GM19035 (cell line): ENCODE measurements around the gene FCAMR.

Experiments
- ATAC-seq: cut with Tn5 transposase; IDR thresholded peaks from one replicate; pipeline ENCODE4 v1.9.1; 2021; ENCODE audit not compliant: unreplicated experiment

FCAMR gene

DNA sequence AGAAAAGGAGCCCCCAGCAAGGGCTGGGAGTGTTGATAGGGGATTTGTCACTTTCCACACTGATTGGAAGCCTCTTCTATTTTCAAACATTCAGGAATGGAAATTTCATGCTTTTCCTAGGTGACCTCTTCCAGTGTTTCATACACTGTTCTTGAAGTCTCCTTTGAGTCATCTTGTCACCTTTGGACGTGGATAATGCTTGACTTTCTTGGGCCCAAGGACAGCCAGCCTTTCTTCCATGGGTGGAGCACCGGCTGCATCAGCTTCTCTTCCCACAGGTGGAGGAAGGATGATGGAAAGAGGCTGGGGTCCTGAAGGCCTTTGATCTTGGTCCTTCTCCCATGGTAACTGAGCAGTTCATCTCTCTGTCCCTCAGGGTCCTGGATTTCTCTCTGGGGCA is 12.1 kb downstream of the FCAMR start:
- ATAC-seq = no peak

- ATAC-seq = no peak
Observed at GRCh38 chr1:206957639-206958038, 12.6 kb downstream of the FCAMR start.

DNA sequence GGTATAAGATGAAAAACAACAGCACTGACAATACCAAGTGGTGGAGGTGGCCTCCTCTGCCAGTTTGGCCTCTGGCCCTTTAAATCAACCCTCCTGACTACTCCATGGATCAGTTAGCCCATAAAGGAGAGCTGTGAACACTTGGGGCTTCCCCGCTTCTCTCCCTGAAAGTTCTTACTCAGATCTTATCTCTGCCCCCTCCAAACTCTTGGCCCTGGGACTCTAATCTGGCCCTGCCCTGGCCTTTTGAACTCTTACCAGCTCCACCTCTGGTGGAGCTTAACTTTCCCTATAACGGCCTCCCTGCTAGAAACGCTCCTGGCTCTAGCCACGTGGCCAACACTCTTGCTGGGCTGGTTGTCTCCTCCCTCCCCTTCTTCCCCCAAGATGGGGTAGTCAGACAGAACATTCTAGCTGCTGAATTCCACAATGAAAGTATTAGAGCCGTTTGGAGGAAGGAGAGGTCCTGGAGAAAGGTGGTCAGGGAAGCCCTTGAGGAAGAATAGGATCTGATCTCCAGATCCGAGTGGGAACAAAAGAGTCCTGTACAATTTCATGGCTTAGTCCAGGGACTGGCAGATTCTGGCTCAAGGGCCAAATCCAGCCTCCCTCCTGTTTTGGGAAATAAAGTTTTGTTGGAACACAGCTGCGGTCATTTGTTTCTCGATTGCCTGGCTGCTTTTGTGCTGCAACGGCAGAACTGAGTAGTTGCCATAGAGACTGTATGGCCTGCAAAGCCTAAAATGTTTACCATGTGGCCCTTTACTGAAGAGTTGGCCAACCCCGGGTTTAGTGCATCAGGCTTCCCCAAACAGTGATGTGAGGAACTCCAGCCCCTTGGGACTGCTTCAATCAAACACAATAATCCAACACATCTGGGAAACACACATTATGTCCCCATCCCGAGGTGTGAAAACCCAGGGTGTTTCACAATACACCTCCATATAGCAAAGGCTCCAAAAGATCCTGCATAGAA is 14.5 kb downstream of the FCAMR start:
- ATAC-seq = no peak

DNA sequence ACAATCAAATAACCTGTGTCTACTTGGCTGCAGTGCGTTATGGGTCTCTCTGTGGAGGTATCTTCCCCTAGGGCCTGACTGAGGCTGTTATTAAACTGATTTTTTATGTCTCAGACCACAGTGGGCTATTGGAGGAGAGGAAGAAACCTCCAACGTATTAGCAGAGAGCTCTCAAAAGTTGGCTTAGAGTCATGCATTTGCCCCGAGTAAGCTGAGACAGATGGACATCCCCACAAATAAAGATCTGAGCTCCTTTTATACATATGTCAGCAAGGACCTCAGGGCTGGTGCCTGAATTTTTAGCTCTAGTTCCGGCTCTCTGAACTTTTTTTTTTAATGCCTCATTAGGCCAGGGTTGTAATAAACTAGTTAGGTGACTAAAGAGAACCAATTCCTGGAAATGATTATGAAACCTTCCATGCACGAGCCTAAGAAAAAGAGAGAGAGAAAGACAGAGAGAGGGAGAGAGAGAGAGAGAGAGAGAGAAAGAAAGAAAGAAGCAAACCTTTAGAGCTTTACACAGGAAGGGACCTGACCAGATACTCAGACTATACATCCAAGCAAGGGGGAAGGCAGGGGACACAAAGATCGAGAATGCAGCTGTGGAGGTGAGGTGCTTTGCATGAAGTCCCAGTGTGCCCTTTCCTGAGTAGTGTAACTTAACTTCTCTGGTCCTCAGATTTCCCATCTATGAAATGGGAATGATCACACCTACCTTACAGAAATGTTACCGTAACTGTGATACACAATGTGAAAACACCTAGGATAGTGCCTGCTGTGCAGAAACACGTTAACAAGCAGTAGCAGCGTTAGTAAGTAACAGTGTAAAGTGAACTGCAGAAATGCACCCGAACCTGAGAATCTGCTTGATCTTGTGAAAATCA is 15.6 kb downstream of the FCAMR start:
- no peak for ATAC-seq

DNA sequence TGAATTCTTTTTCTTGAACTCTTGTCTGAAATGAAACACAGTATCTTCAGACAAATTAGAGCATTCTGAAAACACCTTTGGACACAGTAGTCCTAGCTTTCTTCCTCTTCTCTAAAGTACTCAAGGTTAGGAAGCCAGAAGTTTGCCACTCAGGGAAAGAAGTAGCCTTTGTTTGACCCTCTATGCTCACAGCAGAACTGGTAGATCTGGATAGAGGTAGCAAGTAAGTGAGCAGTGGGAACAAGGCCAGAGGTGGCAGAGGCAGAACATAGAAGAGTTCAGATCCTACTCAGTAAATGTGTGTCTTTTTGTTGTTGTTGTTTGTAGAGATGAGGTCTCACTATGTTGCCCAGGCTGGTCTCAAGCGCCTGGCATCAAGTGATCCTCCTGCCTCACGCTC is 16.6 kb downstream of the FCAMR start:
- no peak for ATAC-seq

DNA sequence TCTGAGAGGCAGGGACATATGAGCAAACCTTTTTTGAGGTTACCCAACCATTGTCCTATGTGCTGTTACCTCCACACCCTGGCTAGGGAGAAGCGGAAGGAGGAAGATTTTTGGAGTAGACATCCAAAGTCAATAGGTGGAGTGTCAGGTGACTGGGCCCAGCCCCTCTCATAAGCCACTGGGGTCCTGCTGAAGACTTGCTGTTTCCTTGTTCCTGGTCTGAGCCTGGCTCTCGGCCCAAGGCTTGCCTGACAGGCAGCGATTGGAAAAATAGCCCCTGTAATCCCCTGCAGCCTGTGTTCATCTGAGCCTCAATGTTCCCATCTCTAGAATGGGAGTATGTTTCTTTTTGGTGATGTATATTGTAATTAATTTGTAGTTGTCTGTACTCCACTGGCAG is 17.1 kb downstream of the FCAMR start:
- no peak for ATAC-seq

- ATAC-seq = no peak
Observed at GRCh38 chr1:206952171-206952570, 18.1 kb downstream of the FCAMR start.

DNA sequence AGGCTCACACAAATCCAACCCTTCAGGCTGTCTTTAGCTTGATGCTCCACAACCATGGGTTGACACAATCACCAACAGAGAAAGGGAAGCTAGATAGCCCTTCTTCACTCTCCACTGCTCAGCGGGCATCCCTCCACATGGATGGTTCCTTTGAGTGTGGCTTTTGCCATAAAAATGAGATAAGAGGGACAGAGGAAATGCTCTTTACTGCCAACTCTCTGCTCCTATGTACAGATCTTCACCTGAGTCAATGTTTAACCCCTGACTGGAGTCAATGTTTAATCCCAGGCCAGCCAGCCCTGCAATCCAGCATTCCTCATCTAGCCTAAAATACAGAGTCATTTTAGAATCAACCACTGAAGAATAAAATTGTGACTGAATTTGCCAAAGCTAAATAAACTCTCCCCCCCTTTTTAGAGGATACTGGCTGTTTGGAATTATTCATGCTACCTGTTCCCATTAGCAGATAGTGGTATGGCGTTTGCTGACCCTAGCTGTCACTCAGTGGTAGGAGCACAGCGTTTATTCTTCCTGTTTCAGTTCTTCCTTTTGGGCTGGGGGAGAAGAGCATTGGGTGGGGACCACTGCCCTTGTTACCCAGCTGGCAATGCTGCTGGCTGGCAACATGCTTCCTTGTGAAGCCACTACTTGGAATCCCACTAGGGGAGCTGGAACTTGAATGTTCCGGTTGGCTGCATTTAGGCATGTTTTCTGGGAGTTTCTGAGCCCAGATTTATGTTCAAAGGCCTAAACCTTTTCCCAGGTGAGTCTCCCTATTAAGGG is 18.8 kb downstream of the FCAMR start:
- ATAC-seq = no peak

DNA sequence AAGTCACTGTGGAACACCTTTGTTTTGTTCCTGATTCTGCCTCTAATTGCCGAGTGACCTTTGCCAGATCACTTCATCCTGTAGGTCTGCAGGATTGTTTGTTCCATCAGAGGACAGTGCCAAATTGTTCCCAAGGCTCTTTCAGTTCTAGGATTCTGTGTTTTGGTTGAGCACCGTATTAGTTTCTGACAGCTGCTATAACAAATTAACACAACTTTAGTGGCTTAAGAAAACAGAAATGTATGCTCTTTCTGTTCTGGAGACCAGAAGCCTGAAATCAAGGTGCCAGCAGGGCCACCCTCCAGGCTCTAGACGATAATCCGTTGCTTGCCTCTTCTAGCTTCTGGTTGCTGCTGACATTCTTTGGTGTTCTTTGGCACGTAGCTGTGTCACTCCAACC is 20.6 kb downstream of the FCAMR start:
- ATAC-seq = no peak

DNA sequence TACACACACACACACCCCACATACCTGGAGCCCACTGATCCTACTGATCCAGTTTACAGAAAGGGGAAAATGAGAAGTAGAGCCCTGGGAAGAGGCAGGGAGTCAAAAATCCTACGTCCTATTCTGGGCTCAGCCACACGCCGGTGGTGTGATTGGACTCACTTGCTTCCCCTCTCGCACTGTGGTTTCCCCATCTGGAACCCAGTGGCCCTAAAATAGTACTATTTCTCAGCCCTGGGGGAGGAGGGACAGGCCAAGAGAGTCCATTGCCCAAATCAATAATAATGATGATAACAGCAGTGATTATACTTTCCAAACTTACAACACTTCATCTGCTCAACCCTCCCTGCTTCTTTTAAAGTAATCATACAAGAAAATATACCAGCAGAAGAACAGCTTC is 21.1 kb downstream of the FCAMR start:
- no peak for ATAC-seq

GRCh38 chr1:206947255-206947654 is 23.0 kb downstream of the FCAMR start:
- ATAC-seq = no peak

DNA sequence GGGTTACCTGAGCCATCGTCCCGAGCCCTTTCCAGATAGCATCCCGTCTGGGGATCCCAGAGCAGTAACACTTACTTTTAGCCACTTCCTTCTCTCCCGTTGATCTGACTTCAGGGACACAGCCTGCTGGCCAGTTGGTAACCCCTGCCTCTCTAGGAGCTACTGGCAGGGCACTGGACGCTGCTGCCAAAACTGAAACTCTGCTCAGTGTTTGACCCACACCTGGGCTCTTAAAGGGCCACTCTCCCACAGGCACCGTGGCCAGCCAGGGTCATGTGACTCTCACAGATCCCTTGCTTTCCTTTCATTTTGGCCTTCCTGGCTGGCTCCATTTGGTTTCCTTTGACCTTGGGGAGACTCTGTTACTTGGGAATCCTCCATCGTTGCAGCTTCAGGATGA is 24.0 kb downstream of the FCAMR start, which contains the start of gene PIGR:
Gene PIGR, minus strand, starts transcription at position 206 of the 400 bp plus-strand sequence. CDS start 5,935 bp downstream, outside the sequence.
- ATAC-seq = no peak

DNA sequence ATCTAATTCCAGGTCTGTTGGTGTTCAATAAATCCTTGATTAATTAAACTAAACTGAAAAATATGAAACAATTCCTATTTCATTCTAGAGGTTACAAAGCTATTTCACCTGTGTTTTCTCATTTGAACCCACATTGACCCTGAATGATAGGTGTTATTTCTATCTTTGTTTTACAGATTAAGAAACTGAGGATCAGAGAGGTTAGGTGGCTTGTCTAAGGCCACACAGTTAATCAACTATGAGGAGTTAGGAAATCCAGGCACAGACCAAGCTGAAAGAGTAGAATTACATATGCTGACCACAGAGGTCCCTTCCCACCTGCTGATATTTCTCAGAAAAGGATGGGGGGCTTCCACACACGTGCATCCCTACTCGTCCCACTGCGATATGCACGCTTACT is 24.5 kb downstream of the FCAMR start:
- no peak for ATAC-seq

DNA sequence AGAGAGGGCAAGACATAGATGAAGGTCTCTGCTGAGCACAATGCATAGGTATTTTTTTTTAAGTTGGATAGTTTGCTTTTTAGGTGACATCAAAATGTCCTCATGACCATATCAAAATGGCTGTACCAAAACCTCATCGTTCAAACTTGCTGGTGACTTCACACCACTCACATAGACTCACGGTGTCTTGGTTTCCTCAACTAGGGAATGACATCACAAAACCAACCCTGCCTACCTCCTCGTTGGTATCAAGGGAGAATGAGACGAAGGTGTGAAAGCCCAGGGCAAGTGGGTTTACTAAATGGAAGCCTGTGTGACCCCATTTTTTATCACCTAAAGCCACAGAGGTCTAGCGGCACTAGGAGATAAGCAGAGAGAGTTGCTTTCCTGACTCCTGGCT is 25.6 kb downstream of the FCAMR start:
- ATAC-seq = no peak

DNA sequence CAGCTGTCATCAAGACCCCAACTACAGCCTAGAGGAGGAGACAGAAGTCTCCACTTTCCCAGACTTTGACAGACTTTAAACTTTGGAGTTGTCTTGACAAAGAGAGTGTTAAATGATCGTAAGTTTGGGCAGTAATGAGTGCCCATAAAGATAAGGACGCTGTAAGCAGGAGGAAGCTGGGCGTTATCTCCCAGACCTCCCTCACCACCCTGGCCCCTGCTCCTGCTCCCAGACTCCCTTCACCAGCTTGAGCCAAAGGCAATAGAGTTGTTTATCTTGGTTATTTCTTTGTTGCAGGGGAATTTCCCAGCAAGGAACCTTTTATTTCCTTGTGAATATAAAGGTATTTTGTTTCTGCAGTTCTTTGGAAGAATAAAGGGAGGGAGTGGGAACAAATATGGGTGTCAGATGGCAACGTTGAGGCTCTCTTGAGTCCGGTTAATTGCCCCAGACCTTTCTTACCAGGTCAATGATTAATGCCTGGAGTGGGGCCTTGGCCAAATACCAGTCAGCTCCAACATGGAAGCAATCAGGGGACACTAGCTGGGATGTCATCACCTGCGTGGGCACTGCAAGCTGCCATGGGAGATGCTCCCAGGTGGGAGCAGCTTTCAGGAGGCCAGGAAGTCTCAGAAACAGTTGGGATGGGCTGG is 28.4 kb downstream of the FCAMR start:
- no peak for ATAC-seq

DNA sequence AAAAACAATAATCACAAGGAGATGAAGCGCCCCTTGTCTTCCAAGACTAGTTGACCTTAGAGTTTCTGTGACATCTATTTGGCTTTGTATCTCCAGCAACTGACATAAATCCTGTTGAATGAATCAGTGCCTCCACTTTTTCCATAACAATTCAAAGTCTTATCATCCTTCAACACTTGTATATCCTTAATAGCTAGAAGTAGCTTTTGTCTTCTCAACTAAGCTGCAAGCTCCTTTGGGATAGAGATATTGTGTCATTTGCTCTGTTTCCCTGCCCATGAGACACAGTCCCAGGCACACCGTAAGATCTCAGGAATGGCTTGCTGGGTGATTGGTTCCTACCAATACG is 29.7 kb downstream of the FCAMR start:
- ATAC-seq = no peak

DNA sequence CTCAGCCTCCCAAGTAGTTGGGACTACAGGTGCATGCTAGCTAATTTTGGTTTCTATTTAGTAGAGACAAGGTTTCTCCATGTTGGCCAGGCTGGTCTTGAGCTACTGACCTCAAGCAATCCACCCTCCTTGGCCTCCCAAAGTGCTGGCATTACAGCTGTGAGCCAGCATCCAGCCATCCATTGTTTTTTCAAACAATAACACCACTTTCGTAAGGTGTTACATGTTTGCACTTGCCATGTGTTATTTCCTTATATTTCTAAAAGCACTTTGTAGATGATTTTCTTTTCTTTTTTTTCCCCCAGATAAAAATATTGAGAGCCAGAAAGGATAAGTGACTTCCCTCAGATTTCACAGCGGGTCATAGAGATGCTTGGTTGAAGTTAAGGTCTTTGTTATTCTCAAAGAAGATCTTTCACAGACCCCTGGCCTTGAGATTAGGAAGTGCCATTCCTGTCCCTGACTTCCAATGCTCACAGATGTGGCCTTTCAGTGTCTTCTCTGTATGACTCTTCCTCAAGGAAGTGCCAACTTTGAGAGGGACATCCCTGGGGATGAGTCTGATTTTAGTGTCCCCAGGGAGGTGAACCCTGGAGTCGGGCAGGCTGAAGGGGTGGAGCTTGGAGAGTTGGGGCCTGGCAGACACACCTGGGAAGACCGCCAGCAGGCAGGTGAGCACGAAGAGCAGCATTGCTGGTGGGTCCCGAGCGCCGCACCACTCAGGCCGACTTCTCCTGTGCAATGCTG is 30.2 kb downstream of the FCAMR start:
- ATAC-seq = no peak

DNA sequence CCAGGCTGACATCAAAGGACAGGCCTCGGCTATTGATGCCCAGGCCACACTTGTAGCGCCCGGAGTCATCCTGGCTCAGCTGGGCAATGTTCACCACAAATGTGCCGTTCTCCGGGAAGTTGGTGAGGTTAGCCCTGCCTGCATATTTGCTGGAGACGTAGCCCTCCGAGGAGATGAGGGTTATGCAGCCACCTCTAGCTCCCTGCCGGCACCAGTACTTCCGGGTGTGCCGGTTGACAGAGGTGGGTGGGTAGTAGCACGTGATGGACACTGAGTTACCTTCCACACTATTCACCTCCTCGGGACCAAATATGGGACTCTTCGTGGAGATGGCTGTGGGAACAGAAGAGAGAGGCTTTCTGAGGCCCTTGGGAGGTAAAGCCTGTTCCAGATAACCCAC is 31.1 kb downstream of the FCAMR start:
- no peak for ATAC-seq

DNA sequence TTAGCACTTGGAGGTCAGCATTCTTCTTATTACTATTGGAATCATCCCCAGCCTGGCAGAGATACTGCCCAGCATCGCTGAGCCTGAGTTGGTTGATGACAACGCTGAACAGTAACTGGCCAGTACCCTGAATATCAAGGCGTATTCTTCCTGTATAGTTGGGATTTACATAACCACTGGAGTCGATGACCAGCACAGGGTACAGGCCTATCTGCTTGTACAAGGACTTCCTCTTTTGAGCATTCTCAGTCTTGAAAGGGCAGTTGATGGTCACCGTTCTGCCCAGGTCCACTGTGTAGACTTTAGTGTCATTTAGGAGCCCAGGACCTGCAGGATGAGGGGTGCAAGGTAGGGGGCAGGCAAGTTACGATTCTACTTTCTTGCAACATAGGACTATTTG is 32.8 kb downstream of the FCAMR start:
- no peak for ATAC-seq

DNA sequence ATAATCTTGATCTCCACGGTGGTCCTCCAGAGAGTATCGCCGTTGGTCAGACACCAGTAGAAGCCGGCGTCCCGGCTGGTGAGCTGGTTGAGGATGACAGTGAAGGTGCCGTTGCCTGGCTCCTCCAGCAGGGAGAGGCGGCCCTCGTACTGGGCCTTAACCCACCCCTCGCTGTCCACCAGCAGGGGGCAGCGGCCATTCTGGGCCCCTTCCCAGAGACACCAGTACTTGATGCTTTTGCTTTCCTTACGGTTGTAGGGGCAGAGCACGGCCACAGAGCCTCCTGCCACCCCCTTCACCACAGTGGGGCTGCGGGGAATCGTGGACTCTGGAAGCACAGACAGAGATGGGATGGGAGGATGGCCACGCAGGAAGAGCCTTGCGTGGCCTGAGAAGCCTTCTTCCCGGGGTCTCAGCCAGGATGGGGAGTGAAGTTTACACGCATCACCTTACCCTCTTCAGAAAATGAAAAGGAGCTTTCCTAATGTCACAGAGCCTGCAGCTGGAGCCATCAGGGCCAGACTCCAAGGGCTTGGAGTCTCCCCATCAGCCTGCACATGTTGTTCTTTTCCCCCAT is 34.7 kb downstream of the FCAMR start:
- ATAC-seq = no peak
